Globus pallidus (tissue), 1 donor: ENCODE data around the gene CBY1.
A peak's percentile ranks its signal among the peaks of the same experiment; 100 is the strongest.
"Not testable (repeated sequence)": the region's sequence is repeated elsewhere in the genome, so short reads cannot be mapped to it uniquely, and the experiment has no call there.

Experiments used
- DNase-seq: peaks from one replicate; pipeline ENCODE4 v3.0.0-alpha.2; 2015; ENCODE audit warnings: low spot score

The CBY1 gene

GRCh38 chr22:38656256-38657044 lies at the start of gene CBY1, which contains the start of gene FAM227A:
CBY1 (plus strand) TSS chr22:38656638; CDS start chr22:38668055, 11,417 bp downstream.
FAM227A (minus strand) TSS chr22:38656392; CDS start chr22:38650168, 6,224 bp downstream.
- DNase-seq: peak; percentile 90

- no peak for DNase-seq
These were observed 48.8 kb upstream of the CBY1 start for GRCh38 chr22:38607680-38608079.

GRCh38 chr22:38608992-38609750 lies 47.3 kb upstream of the CBY1 start:
- DNase-seq: no peak

GRCh38 chr22:38610234-38610633 lies 46.2 kb upstream of the CBY1 start:
- no peak for DNase-seq

GRCh38 chr22:38611559-38611958 lies 44.9 kb upstream of the CBY1 start:
- DNase-seq: no peak

- no peak for DNase-seq
These were observed 44.0 kb upstream of the CBY1 start for GRCh38 chr22:38612217-38613006.

GRCh38 chr22:38613588-38613987 lies 42.9 kb upstream of the CBY1 start:
- no peak for DNase-seq

- DNase-seq: no peak
These were observed 41.9 kb upstream of the CBY1 start for GRCh38 chr22:38614332-38615063.

GRCh38 chr22:38615064-38615405 lies 41.4 kb upstream of the CBY1 start:
- not testable (repeated sequence) for DNase-seq

GRCh38 chr22:38618258-38618657 lies 38.2 kb upstream of the CBY1 start:
- no peak for DNase-seq

GRCh38 chr22:38618682-38619081 lies 37.8 kb upstream of the CBY1 start:
- DNase-seq: no peak

GRCh38 chr22:38623351-38623750 lies 33.1 kb upstream of the CBY1 start:
- DNase-seq: no peak

GRCh38 chr22:38628444-38628843 lies 28.0 kb upstream of the CBY1 start:
- no peak for DNase-seq

- DNase-seq: no peak
These were observed 27.3 kb upstream of the CBY1 start for GRCh38 chr22:38629108-38629507.

GRCh38 chr22:38631724-38632123 lies 24.7 kb upstream of the CBY1 start:
- no peak for DNase-seq

- DNase-seq: no peak
These were observed 23.9 kb upstream of the CBY1 start for GRCh38 chr22:38632528-38632927.

- DNase-seq: no peak
These were observed 18.2 kb upstream of the CBY1 start for GRCh38 chr22:38638216-38638615.

- DNase-seq: no peak
These were observed 17.7 kb upstream of the CBY1 start for GRCh38 chr22:38638728-38639127.

- DNase-seq: no peak
These were observed 14.9 kb upstream of the CBY1 start for GRCh38 chr22:38641476-38642040.

GRCh38 chr22:38644245-38644644 lies 12.2 kb upstream of the CBY1 start:
- DNase-seq: not testable (repeated sequence)

GRCh38 chr22:38645430-38645829 lies 11.0 kb upstream of the CBY1 start:
- no peak for DNase-seq
